GM12878 (cell line): ENCODE results near the gene GABBR2.

Experiments
- ATF2 ChIP-seq: IDR thresholded peaks from 2 replicates; pipeline ENCODE4 v1.6.1; 2012; ENCODE audit warnings: low read length, inconsistent platforms
- CTCF ChIP-seq, 3 experiments: IDR thresholded peaks in 2 of 3; conservative IDR thresholded peaks in 1 of 3; 2 replicates each; pipeline ENCODE4 v1.5.1; 2011; ENCODE audit warnings: low read depth in 3 of 3, low read length in 3 of 3, mild to moderate bottlenecking in 3 of 3, control low read depth in 2 of 3, moderate library complexity in 2 of 3, inconsistent platforms in 1 of 3, mixed read lengths in 1 of 3; ENCODE audit not compliant: control insufficient read depth in 2 of 3, insufficient read depth in 1 of 3; ENCODE audit errors: extremely low read depth in 1 of 3
- GABPA ChIP-seq: IDR thresholded peaks from 2 replicates; pipeline ENCODE4 v1.6.1; 2014; ENCODE audit warnings: antibody characterized with exemption, low read depth, mild to moderate bottlenecking, inconsistent platforms
- KDM1A ChIP-seq: fragments of 200-600 bp; sonication (generic); IDR thresholded peaks from 2 replicates; pipeline ENCODE4 v1.6.1; 2016; ENCODE audit warnings: borderline replicate concordance
- MYC ChIP-seq: IDR thresholded peaks from 2 replicates; pipeline ENCODE4 v1.6.1; 2011; ENCODE audit warnings: mild to moderate bottlenecking, low read length, moderate library complexity, inconsistent platforms; ENCODE audit not compliant: insufficient read depth, insufficient replicate concordance, insufficient read length, severe bottlenecking
- RAD21 ChIP-seq: IDR thresholded peaks from 2 replicates; pipeline ENCODE4 v1.6.1; 2011; ENCODE audit warnings: mild to moderate bottlenecking, low read depth, low read length, moderate library complexity; ENCODE audit not compliant: insufficient read depth
- SP1 ChIP-seq: IDR thresholded peaks from one replicate; pipeline ENCODE4 v1.6.1; 2011; ENCODE audit warnings: low read depth, low read length

- TF ChIP-seq ATF2 (no peak), SP1 (no peak), MYC (no peak), CTCF (IDR thresholded peaks at IDR 0.05 in 2 of 3, conservative IDR thresholded peaks at IDR 0.05 in 1 of 3; ENCODE audit: control insufficient read depth in 2 of 3, extremely low read depth in 1 of 3, insufficient read depth in 1 of 3, low read depth in 3 of 3, low read length in 3 of 3) (no peak), KDM1A (no peak), RAD21 (no peak), GABPA (no peak)
Observed at GRCh38 chr9:98372077-98372836, 336.5 kb downstream of the GABBR2 start.
